ENCODE results near the gene FBXO5. TPM values are rescaled to one million over a fixed set of nuclear protein-coding genes. Genes with fewer than 3 reads are reported as not detected.
"Not testable (repeated sequence)": the region's sequence is repeated elsewhere in the genome, so short reads cannot be mapped to it uniquely, and the experiment has no call there.

FBXO5 gene
- total and polyA plus RNA-seq, 7 donors: 0.76 to 1.9 (median 1.3) TPM

DNA sequence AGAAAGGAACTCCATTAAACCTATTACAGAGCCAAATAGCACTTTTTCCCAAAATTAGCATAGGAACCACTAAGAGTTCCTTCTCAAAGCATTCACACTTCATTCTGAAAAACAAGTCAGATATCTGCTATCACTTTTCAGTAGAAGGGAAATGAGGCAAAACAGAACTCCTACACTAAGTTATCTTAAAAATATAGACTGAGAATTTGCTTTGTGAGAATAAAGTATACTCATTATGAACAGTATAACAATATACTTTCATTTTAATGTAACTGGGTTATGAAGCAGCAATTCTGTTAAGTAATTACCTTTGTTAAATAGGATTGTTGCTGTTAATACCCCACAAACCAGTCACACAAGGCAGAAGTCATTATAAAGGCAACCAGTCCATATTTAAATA, 11.0 kb upstream of the FBXO5 start:
- DNase-seq: no peak
- Histone ChIP-seq H3K4me1 (no peaks in the 10 kb centered on the region), H3K27ac (no peak overlapping the region), H3K27me3 (ENCODE audit: insufficient read depth in 3 of 3, low read length in 2 of 3) (no peaks in the 10 kb centered on the region), H3K36me3 (ENCODE audit: insufficient read depth in 1 of 2, low read depth in 1 of 2) (peaks cover 7 to 88% of the 10 kb centered on the region in 2 donors), H3K9me3 (no peaks in the 10 kb centered on the region), H3K4me3 (no peak overlapping the region)
- intact Hi-C loops (cut with DNase I): no loop called here
- TF ChIP-seq, protein P1, sequence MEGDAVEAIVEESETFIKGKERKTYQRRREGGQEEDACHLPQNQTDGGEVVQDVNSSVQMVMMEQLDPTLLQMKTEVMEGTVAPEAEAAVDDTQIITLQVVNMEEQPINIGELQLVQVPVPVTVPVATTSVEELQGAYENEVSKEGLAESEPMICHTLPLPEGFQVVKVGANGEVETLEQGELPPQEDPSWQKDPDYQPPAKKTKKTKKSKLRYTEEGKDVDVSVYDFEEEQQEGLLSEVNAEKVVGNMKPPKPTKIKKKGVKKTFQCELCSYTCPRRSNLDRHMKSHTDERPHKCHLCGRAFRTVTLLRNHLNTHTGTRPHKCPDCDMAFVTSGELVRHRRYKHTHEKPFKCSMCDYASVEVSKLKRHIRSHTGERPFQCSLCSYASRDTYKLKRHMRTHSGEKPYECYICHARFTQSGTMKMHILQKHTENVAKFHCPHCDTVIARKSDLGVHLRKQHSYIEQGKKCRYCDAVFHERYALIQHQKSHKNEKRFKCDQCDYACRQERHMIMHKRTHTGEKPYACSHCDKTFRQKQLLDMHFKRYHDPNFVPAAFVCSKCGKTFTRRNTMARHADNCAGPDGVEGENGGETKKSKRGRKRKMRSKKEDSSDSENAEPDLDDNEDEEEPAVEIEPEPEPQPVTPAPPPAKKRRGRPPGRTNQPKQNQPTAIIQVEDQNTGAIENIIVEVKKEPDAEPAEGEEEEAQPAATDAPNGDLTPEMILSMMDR (IDR thresholded peaks at IDR 0.05): no peak
- ATAC-seq: no peak

DNA sequence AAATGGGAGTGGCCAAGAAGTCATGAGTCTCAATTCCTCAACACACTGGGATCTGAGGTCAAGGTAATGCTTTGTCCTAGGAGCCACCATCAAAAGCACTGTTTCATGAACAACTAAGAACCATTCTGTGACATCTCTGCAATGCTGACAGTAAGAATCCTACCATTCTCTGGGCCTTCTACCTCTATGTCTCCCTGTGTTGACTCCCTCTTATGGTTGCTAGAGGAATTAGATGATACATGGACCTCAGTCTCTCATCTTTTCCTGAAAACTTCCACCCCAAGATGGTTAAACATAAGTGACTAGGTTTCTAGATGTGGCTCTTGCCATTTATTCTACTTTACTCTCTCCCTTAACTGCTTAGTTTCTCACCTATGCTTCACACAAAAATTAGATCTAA, 10.6 kb upstream of the FBXO5 start:
- H3K4me3 ChIP-seq: no peak overlapping the region
- TF ChIP-seq, protein P1 (IDR thresholded peaks at IDR 0.05): no peak
- no peaks in the 10 kb centered on the region for H3K27me3 ChIP-seq (ENCODE audit: insufficient read depth in 3 of 3, low read length in 2 of 3)
- peaks cover 7 to 87% of the 10 kb centered on the region in 2 donors for H3K36me3 ChIP-seq (ENCODE audit: insufficient read depth in 1 of 2, low read depth in 1 of 2)
- H3K27ac ChIP-seq: no peak overlapping the region
- DNase-seq (no peak), ATAC-seq (no peak)
- H3K4me1 ChIP-seq: no peaks in the 10 kb centered on the region
- intact Hi-C loops (cut with DNase I): no loop called here
- H3K9me3 ChIP-seq: no peaks in the 10 kb centered on the region

DNA sequence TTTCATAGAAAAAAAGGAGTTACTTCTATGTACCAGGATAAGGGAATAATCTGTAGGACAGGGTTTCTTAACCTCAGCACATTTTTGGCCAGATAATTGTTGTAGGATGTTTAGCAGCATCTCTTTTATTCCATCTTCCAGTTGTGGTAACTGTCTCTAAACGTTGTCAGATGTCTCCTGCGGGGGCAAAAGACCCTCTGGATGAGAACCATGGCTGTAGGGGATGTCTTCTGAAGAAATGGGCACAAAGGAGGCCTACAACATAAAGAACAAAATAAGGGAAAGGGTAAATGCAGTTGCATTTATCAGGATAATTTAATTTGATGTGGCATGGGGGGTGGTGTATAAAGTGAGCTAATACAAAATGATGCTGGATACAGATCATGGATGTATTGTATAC, 4.1 kb upstream of the FBXO5 start:
- Histone ChIP-seq H3K9me3 (no peaks in the 10 kb centered on the region), H3K27ac (no peak overlapping the region), H3K4me1 (peaks cover 21% of the 10 kb centered on the region), H3K4me3 (no peak overlapping the region), H3K27me3 (ENCODE audit: insufficient read depth in 3 of 3, low read length in 2 of 3) (no peaks in the 10 kb centered on the region), H3K36me3 (ENCODE audit: insufficient read depth in 1 of 2, low read depth in 1 of 2) (peaks cover 0 to 28% of the 10 kb centered on the region in 2 donors)
- 77 to 83% (median 82%) methylated on average over 2 of the region's 2 CpGs for WGBS, 3 donors
- intact Hi-C loops (cut with DNase I): no loop called here
- ATAC-seq: no peak
- DNase-seq: no peak
- TF ChIP-seq, protein P1 (IDR thresholded peaks at IDR 0.05): no peak

DNA sequence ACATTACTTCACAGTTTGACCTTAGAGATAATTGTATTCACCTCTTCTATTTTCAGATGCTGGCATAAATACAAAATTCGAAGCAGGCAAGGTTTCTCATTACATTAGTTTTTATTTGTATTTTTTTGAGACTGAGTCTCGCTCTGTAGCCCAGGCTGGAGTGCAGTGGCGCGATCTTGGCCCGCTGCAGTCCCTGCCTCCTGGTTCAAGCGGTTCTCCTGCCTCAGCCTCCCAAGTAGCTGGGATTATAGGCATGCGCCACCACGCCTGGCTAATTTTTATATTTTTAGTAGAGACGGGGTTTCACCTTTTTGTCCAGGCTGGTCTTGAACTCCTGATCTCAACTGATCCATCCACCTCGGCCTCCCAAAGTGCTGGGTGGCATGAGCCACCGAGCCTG, 2.5 kb upstream of the FBXO5 start:
- H3K27me3 ChIP-seq (ENCODE audit: insufficient read depth in 3 of 3, low read length in 2 of 3); H3K4me3 ChIP-seq; DNase-seq; intact Hi-C loops (cut with DNase I); H3K9me3 ChIP-seq; ATAC-seq: not testable (repeated sequence)
- Histone ChIP-seq H3K27ac (peak overlapping the region; percentile 92), H3K36me3 (ENCODE audit: insufficient read depth in 1 of 2, low read depth in 1 of 2) (peaks cover 0 to 13% of the 10 kb centered on the region in 2 donors), H3K4me1 (peaks cover 24% of the 10 kb centered on the region)
- 82 to 84% (median 84%) methylated on average over 11 of the region's 11 CpGs for WGBS, 3 donors

DNA sequence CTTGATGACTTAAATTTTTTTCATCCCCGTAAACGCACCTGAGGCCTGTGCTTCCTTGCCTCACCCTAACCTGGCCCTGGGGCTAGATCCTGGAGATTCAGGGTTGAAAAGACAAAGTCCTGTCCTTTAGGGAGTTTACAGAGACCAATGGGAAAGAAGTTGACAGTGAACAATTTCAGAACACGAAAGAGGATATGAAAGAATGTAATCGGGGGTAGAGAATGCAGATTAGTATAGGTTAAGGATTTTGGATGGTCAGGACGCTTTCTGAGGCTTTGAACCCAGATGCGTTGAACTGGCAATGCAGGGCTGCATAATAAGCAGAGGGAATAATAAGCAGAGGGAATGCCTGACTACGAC, 1.7 kb upstream of the FBXO5 start:
- WGBS, 3 donors: 8 to 13% (median 12%) methylated on average over 7 of the region's 7 CpGs
- no peak for ATAC-seq
- intact Hi-C loops (cut with DNase I): no loop called here
- Histone ChIP-seq H3K36me3 (ENCODE audit: insufficient read depth in 1 of 2, low read depth in 1 of 2) (peaks cover 0 to 5% of the 10 kb centered on the region in 2 donors), H3K27me3 (ENCODE audit: insufficient read depth in 3 of 3, low read length in 2 of 3) (no peaks in the 10 kb centered on the region), H3K27ac (peak overlapping the region; percentile 92), H3K4me3 (peak overlapping the region; percentile 82), H3K9me3 (no peaks in the 10 kb centered on the region), H3K4me1 (peaks cover 24% of the 10 kb centered on the region)
- DNase-seq: no peak
- TF ChIP-seq, protein P1 (IDR thresholded peaks at IDR 0.05): no peak

Measured in psoas muscle (tissue), 8 donors.